Measurements from ENCODE around the gene EVI5. TPM values are rescaled to one million over a fixed set of nuclear protein-coding genes. Genes with fewer than 3 reads are reported as not detected.

Gene EVI5
- total RNA-seq, 1 donor from 2014 or later = 17.4 TPM

DNA sequence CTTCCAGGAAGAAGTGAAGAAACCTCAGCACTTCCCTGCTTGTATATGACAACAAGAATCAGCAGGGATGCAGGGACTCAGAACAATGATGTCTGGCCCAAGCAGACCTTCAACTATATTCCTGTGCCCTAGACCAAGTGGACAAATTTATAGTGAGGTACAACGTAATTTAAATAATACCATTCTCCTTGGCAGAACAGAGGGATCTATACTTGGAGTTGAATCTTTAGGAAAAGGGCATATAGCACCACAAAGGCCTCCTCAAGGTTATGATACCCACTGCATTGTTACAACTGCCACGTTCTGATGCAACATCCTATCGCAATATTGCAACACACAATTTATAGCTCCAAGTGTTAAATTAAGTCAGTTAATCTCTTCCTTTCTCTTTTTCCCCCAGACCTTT, 269.1 kb downstream of the EVI5 start:
- Histone ChIP-seq H3K27me3 (ENCODE audit: control insufficient read depth, insufficient read depth, low read length) (no peaks in the 10 kb centered on the region), H3K4me3 (ENCODE audit: low read depth, low read length) (no peak overlapping the region), H3K36me3 (ENCODE audit: control insufficient read depth, insufficient read depth, low read length) (no peaks in the 10 kb centered on the region)
- TF ChIP-seq, protein P1, sequence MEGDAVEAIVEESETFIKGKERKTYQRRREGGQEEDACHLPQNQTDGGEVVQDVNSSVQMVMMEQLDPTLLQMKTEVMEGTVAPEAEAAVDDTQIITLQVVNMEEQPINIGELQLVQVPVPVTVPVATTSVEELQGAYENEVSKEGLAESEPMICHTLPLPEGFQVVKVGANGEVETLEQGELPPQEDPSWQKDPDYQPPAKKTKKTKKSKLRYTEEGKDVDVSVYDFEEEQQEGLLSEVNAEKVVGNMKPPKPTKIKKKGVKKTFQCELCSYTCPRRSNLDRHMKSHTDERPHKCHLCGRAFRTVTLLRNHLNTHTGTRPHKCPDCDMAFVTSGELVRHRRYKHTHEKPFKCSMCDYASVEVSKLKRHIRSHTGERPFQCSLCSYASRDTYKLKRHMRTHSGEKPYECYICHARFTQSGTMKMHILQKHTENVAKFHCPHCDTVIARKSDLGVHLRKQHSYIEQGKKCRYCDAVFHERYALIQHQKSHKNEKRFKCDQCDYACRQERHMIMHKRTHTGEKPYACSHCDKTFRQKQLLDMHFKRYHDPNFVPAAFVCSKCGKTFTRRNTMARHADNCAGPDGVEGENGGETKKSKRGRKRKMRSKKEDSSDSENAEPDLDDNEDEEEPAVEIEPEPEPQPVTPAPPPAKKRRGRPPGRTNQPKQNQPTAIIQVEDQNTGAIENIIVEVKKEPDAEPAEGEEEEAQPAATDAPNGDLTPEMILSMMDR (IDR thresholded peaks at IDR 0.05; ENCODE audit: insufficient read depth, low read length, poor library complexity, severe bottlenecking) = no peak
- DNase-seq (ENCODE audit: low read depth) = no peak

DNA sequence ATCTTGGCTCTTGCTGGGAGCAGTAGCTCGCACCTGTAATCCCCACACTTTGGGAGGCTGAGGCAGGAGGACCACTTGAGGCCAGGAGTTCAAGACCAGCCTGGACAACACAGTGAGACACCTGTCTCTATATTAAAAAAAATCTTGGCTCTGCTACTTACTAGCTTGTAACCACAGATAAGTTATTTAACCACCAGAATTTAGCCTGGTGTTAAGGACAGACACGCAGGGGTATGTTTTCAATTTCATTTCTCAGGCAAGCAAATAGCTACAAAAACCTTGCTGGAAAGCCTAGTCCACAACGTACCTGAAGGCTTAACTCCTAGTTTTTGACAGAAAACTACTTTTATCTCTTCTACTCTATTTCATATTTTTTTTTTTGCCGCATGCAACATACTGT, 273.4 kb downstream of the EVI5 start:
- no peak for DNase-seq (ENCODE audit: low read depth)
- Histone ChIP-seq H3K36me3 (ENCODE audit: control insufficient read depth, insufficient read depth, low read length) (no peaks in the 10 kb centered on the region), H3K4me3 (ENCODE audit: low read depth, low read length) (no peak overlapping the region), H3K27me3 (ENCODE audit: control insufficient read depth, insufficient read depth, low read length) (no peaks in the 10 kb centered on the region)
- TF ChIP-seq, protein P1 (IDR thresholded peaks at IDR 0.05; ENCODE audit: insufficient read depth, low read length, poor library complexity, severe bottlenecking) = no peak

DNA sequence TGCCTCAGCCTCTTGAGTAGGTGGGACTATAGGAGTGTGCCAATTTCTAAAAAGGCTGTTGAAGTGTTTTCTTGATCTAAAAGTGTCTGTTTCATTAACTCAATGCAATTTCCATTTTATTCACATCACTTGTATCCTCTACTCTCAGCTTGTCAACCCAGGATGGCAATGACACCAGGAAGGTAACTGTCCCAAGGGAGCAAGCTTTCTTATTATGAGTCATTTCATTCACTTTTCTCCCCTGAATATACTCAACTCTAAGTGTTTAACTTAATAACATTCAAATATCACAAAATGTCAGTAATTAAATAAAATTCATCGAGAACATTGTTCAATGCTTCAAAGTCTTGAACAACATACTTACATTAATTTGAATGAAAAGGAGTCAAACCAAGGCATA, 275.3 kb downstream of the EVI5 start:
- TF ChIP-seq, protein P1 (IDR thresholded peaks at IDR 0.05; ENCODE audit: insufficient read depth, low read length, poor library complexity, severe bottlenecking) = no peak
- H3K4me3 ChIP-seq (ENCODE audit: low read depth, low read length) = no peak overlapping the region
- no peaks in the 10 kb centered on the region for H3K36me3 ChIP-seq (ENCODE audit: control insufficient read depth, insufficient read depth, low read length)
- no peaks in the 10 kb centered on the region for H3K27me3 ChIP-seq (ENCODE audit: control insufficient read depth, insufficient read depth, low read length)
- DNase-seq (ENCODE audit: low read depth) = no peak

DNA sequence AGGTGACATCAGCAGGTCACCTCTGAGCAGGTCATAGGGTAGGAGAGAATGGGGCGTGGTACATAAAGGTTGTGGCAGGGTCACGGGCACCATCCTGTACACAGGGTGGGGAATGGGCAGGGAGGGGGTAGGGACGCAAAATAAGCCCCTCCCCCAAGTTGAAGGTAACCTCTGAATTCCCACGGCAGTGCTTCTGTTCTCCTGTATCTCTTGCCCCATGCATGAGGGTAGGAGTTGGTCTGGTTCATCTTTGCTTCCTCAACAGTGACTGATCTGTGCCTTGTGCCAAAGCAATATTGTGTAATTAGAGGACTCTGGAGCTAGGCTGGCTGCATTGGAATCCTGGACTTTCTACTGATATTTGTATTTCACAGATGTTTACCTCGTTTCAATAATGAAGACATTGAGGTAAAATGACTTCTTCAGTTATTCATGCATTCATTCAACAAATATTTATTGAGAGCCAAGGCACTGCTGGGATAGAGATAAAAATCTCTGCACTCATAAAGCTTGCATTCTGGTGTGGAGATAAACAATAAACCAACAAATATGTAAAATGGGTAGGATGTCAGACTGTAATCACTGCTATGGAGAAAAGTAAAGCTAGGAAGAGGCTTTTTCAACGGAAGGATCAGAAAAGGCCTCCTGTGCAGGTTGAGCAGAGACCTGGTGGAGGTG, 279.8 kb downstream of the EVI5 start:
- Histone ChIP-seq H3K27me3 (ENCODE audit: control insufficient read depth, insufficient read depth, low read length) (no peaks in the 10 kb centered on the region), H3K36me3 (ENCODE audit: control insufficient read depth, insufficient read depth, low read length) (no peaks in the 10 kb centered on the region), H3K4me3 (ENCODE audit: low read depth, low read length) (no peak overlapping the region)
- no peak for DNase-seq (ENCODE audit: low read depth)
- TF ChIP-seq, protein P1 (IDR thresholded peaks at IDR 0.05; ENCODE audit: insufficient read depth, low read length, poor library complexity, severe bottlenecking) = no peak

DNA sequence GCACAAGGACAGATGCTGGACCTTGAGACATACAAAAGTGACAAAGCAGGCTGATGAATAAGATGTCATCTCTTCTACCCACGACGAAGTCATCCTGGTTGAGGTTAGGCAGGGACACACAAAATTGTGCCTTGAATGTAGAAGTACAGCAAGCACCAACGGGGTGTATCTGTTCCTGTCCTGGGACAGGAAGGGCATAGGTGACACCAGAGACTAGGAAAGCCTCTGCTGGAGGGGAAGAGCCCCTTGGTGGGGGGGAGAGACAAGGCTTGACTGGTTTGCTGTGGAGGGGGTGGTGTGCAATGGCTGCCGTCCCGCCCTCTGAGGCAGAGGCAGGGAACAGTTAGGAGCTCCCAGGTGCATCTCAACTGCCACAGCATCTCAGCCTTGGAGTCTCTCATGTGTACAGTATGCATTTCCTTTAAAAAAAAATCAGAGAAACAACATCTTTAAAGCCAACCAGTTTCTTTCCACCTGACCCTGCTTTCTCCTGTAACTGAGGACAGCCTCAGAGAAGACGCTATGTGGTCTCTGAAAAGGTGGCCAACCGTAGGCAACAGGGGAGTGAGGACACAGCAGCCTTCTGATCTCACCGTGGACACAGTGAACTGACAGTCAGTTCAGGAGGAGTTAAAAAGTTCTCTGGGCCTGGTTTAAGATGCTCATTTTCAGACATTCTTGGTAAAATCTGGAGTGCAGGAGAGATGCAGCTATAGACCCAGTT, 280.5 kb downstream of the EVI5 start:
- H3K27me3 ChIP-seq (ENCODE audit: control insufficient read depth, insufficient read depth, low read length) = no peaks in the 10 kb centered on the region
- no peak overlapping the region for H3K4me3 ChIP-seq (ENCODE audit: low read depth, low read length)
- TF ChIP-seq, protein P1 (IDR thresholded peaks at IDR 0.05; ENCODE audit: insufficient read depth, low read length, poor library complexity, severe bottlenecking) = no peak
- no peak for DNase-seq (ENCODE audit: low read depth)
- H3K36me3 ChIP-seq (ENCODE audit: control insufficient read depth, insufficient read depth, low read length) = no peaks in the 10 kb centered on the region
